HL-60 (cell line): Measurements from ENCODE around the gene SH3RF1.

Source experiments
- DNase-seq, 2 experiments: peaks; one replicate each; pipeline ENCODE4 v3.0.0-alpha.2; 2010 to 2020; ENCODE audit warnings: low read depth in 1 of 2, low spot score in 1 of 2
- H3K27ac ChIP-seq: fragments of 250-450 bp; sonication (Bioruptor Pico); replicated peaks from 2 replicates; pipeline ENCODE4 v1.5.1; 2020; ENCODE audit warnings: mild to moderate bottlenecking, moderate library complexity
- H3K27me3 ChIP-seq: fragments of 250-450 bp; sonication (Bioruptor Pico); 2 replicates; pipeline ENCODE4 v1.5.1; 2021; ENCODE audit warnings: mild to moderate bottlenecking, moderate library complexity; ENCODE audit not compliant: insufficient read depth, poor library complexity, severe bottlenecking
- H3K4me3 ChIP-seq: replicated peaks from 2 replicates; pipeline ENCODE4 v1.5.1; 2011; ENCODE audit warnings: mild to moderate bottlenecking, control low read depth, low read length; ENCODE audit not compliant: insufficient read depth
- GABPA ChIP-seq: IDR thresholded peaks from 2 replicates; pipeline ENCODE4 v1.6.1; 2012; ENCODE audit warnings: low read depth
- POLR2AphosphoS5 ChIP-seq: IDR thresholded peaks from 2 replicates; pipeline ENCODE4 v1.6.1; 2012; ENCODE audit warnings: low read depth
- SPI1 ChIP-seq: IDR thresholded peaks from 2 replicates; pipeline ENCODE4 v1.6.1; 2012; ENCODE audit warnings: low read depth, mild to moderate bottlenecking, borderline replicate concordance
- TF ChIP-seq, protein P1 (sequence below): IDR thresholded peaks from one replicate; pipeline ENCODE4 v1.5.1; 2011; ENCODE audit warnings: low read length, control low read depth, inconsistent platforms; ENCODE audit not compliant: insufficient read depth
- TF ChIP-seq, protein P2 (sequence below): IDR thresholded peaks from 2 replicates; pipeline ENCODE4 v1.6.1; 2012; ENCODE audit warnings: low read depth; ENCODE audit not compliant: insufficient replicate concordance

SH3RF1 gene

DNA sequence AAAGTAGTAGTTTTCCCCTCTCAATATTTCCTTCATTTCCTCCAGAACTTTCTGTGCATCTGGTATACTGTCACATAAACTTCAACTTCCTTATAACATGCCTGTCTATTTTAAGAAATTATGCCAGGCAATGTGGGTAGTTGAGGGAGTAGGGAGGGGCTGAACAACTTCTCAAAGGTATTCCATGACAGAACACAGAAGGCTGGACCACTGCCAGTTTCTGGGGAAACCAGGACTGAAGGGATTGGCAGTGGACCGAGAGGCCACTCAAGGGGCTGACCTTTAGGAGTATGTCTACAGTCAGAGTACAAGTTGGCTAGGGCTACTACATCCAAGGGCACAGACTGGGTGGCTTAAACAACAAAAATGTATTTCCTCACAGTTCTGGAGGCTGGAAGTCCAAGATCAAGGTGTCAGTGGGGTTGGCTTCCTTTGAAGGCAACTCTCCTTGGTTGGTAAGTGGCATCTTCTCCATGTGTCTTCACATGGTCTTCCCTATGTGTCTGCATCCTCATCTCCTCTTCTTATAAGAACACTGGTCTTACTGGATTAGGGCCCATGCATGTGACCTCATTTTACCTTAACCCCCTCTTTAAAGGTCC is 6.9 kb downstream of the SH3RF1 start:
- DNase-seq: no peak

DNA sequence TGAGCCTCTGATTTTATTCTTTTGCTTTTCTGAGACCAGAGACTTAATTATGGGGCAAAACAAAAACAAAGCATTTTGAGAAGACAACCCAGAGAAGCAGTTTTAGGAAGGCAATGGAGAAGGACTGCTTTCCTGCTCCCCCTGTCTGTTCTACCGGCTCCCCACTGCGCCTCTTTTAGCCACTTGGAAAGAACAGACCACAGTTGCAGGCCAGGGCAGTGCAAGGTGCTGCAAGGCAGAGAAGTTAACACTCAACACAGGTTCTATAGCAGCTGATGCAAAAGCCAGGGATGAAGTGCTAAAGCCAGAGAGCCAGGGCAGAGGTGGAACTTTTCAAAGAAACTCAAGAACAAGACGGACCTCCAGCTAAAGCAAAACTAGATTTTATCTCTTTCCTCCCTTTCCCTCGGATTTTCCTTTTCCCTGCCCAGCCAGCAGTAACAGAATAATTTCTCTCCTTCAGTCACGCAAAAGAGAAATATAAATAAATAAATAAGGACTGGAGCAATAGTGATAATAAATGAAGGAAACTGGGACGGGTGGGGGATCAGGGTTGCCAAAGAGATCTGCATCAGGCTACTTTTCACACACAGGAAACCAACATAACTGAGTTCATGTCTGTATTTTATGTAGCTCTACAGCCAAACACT is 10.4 kb downstream of the SH3RF1 start:
- no peak for DNase-seq
- no peak overlapping the region for H3K27ac ChIP-seq

More for the DNA sequence above, 6.9 kb downstream of the SH3RF1 start:
- H3K4me3 ChIP-seq: no peak overlapping the region
- no peaks in the 10 kb centered on the region for H3K27me3 ChIP-seq
- no peak overlapping the region for H3K27ac ChIP-seq
- TF ChIP-seq SPI1 (no peak), POLR2AphosphoS5 (no peak), GABPA (no peak)
- TF ChIP-seq, protein P1, sequence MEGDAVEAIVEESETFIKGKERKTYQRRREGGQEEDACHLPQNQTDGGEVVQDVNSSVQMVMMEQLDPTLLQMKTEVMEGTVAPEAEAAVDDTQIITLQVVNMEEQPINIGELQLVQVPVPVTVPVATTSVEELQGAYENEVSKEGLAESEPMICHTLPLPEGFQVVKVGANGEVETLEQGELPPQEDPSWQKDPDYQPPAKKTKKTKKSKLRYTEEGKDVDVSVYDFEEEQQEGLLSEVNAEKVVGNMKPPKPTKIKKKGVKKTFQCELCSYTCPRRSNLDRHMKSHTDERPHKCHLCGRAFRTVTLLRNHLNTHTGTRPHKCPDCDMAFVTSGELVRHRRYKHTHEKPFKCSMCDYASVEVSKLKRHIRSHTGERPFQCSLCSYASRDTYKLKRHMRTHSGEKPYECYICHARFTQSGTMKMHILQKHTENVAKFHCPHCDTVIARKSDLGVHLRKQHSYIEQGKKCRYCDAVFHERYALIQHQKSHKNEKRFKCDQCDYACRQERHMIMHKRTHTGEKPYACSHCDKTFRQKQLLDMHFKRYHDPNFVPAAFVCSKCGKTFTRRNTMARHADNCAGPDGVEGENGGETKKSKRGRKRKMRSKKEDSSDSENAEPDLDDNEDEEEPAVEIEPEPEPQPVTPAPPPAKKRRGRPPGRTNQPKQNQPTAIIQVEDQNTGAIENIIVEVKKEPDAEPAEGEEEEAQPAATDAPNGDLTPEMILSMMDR: no peak
- TF ChIP-seq, protein P2, sequence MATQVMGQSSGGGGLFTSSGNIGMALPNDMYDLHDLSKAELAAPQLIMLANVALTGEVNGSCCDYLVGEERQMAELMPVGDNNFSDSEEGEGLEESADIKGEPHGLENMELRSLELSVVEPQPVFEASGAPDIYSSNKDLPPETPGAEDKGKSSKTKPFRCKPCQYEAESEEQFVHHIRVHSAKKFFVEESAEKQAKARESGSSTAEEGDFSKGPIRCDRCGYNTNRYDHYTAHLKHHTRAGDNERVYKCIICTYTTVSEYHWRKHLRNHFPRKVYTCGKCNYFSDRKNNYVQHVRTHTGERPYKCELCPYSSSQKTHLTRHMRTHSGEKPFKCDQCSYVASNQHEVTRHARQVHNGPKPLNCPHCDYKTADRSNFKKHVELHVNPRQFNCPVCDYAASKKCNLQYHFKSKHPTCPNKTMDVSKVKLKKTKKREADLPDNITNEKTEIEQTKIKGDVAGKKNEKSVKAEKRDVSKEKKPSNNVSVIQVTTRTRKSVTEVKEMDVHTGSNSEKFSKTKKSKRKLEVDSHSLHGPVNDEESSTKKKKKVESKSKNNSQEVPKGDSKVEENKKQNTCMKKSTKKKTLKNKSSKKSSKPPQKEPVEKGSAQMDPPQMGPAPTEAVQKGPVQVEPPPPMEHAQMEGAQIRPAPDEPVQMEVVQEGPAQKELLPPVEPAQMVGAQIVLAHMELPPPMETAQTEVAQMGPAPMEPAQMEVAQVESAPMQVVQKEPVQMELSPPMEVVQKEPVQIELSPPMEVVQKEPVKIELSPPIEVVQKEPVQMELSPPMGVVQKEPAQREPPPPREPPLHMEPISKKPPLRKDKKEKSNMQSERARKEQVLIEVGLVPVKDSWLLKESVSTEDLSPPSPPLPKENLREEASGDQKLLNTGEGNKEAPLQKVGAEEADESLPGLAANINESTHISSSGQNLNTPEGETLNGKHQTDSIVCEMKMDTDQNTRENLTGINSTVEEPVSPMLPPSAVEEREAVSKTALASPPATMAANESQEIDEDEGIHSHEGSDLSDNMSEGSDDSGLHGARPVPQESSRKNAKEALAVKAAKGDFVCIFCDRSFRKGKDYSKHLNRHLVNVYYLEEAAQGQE: no peak

DNA sequence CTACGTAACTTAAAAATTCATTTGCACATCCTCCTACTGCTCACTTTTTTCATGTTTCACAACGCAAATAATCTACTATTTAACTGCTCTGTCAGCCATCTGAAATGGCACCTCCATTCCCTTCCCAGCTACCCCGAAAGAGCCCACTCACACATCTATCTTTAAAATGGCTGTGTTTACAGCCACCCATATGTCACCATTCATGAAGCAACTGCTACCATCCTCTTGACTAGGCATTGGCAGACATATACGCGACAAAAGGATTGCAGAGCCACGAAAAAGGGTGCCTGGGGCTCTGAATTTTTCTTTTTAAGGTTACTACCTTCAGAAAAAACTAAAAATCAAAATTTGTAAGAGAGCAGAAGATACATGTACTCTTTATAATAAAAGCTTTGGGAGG is 11.5 kb downstream of the SH3RF1 start:
- DNase-seq: no peak
- Histone ChIP-seq H3K27me3 (no peaks in the 10 kb centered on the region), H3K4me3 (no peak overlapping the region), H3K27ac (no peak overlapping the region)
- no peak for TF ChIP-seq GABPA
- TF ChIP-seq, protein P2: no peak
- TF ChIP-seq, protein P1: no peak
- TF ChIP-seq SPI1: no peak
- TF ChIP-seq POLR2AphosphoS5: no peak

More for the DNA sequence above, 10.4 kb downstream of the SH3RF1 start:
- H3K4me3 ChIP-seq: no peak overlapping the region
- TF ChIP-seq POLR2AphosphoS5 (no peak), SPI1 (no peak)
- no peaks in the 10 kb centered on the region for H3K27me3 ChIP-seq

DNA sequence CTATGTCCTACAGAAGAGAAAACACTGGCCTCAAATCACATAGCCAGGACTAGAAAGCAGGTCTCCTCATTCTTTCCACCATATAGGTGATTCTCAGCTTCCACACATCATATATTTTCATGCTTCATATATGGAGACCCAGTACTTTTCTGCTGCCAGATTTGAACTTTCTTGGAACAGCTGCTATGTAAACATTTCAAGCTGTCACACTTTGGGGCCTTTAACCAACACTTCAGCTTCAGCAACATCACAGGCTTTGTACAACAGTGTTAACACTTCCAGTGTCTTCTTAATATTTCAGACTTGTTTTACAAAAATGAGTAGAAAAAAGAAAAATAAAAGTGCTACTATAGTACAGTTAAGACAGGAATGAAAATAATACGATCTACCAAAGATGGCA is 12.6 kb downstream of the SH3RF1 start:
- H3K4me3 ChIP-seq: no peak overlapping the region
- TF ChIP-seq SPI1: no peak
- TF ChIP-seq POLR2AphosphoS5: no peak
- no peak for TF ChIP-seq GABPA
- TF ChIP-seq, protein P1: no peak
- TF ChIP-seq, protein P2: no peak
- no peaks in the 10 kb centered on the region for H3K27me3 ChIP-seq
- DNase-seq: no peak
- no peak overlapping the region for H3K27ac ChIP-seq
